Neural cell (in vitro differentiated cells): Measurements from ENCODE around the gene MRPL36. TPM values are rescaled to one million over a fixed set of nuclear protein-coding genes. Genes with fewer than 3 reads are reported as not detected.
"Not testable (repeated sequence)": the region's sequence is repeated elsewhere in the genome, so short reads cannot be mapped to it uniquely, and the experiment has no call there.

Experiments
- H2AFZ ChIP-seq: fragments of 200-600, 300-800 bp; sonication (generic), shearing (Covaris generic); 2 replicates; pipeline ENCODE4 v1.6.0; 2014; ENCODE audit warnings: low read depth, mild to moderate bottlenecking, antibody characterized with exemption, low read length, moderate library complexity
- H3F3A ChIP-seq: fragments of 200-600 bp; shearing (Covaris generic); 2 replicates; pipeline ENCODE4 v1.6.1; 2016; ENCODE audit warnings: mild to moderate bottlenecking, moderate library complexity, mixed read lengths, antibody characterized with exemption, low read length; ENCODE audit not compliant: insufficient read depth, poor library complexity, severe bottlenecking
- H3K27ac ChIP-seq: fragments of 200-600, 300-800 bp; sonication (generic), shearing (Covaris generic); 2 replicates; pipeline ENCODE4 v1.5.1; 2014; ENCODE audit warnings: mild to moderate bottlenecking, low read length, moderate library complexity
- H3K27me3 ChIP-seq: fragments of 300-800, 200-600 bp; sonication (generic), shearing (Covaris generic); 2 replicates; pipeline ENCODE4 v1.6.0; 2014; ENCODE audit warnings: mild to moderate bottlenecking, low read depth, low read length, moderate library complexity; ENCODE audit not compliant: insufficient read depth
- H3K36me3 ChIP-seq: fragments of 300-800, 200-600 bp; sonication (generic), shearing (Covaris generic); 2 replicates; pipeline ENCODE4 v1.5.1; 2014; ENCODE audit warnings: mild to moderate bottlenecking, antibody characterized with exemption, low read length, moderate library complexity; ENCODE audit not compliant: insufficient read depth
- H3K4me2 ChIP-seq: fragments of 300-800, 200-600 bp; sonication (generic), shearing (Covaris generic); 2 replicates; pipeline ENCODE4 v1.6.0; 2014; ENCODE audit warnings: mild to moderate bottlenecking, low read length
- H3K4me3 ChIP-seq: fragments of 300-800, 200-600 bp; sonication (generic), shearing (Covaris generic); 2 replicates; pipeline ENCODE4 v1.5.1; 2014; ENCODE audit warnings: mild to moderate bottlenecking, low read length, moderate library complexity
- H3K79me2 ChIP-seq: fragments of 200-600 bp; shearing (Covaris generic); replicated peaks from 2 replicates; pipeline ENCODE4 v1.6.0; 2014; ENCODE audit warnings: mild to moderate bottlenecking, low read length, moderate library complexity; ENCODE audit not compliant: insufficient read depth
- H3K9ac ChIP-seq: fragments of 300-800, 200-600 bp; sonication (generic), shearing (Covaris generic); 2 replicates; pipeline ENCODE4 v1.6.1; 2016; ENCODE audit warnings: mild to moderate bottlenecking, low read length, mixed read lengths
- H3K9me2 ChIP-seq: fragments of 200-600 bp; shearing (Covaris generic); 2 replicates; pipeline ENCODE4 v1.6.1; 2016; ENCODE audit warnings: mild to moderate bottlenecking, low read length, mixed read lengths; ENCODE audit not compliant: insufficient read depth
- H3K9me3 ChIP-seq: fragments of 200-600, 300-800 bp; sonication (generic), shearing (Covaris generic); 2 replicates; pipeline ENCODE4 v1.6.1; 2016; ENCODE audit warnings: mild to moderate bottlenecking, mixed run types, low read length, moderate library complexity, mixed read lengths
- H4K20me1 ChIP-seq: fragments of 200-600 bp; shearing (Covaris generic); 2 replicates; pipeline ENCODE4 v1.6.1; 2016; ENCODE audit warnings: mild to moderate bottlenecking, mixed run types; ENCODE audit not compliant: insufficient read depth
- CTCF ChIP-seq: fragments of 450-650 bp; IDR thresholded peaks from 2 replicates; pipeline ENCODE4 v1.5.1; 2014; ENCODE audit warnings: antibody characterized with exemption, mild to moderate bottlenecking, moderate library complexity; ENCODE audit not compliant: poor library complexity, severe bottlenecking
- EP300 ChIP-seq: fragments of 450-650 bp; conservative IDR thresholded peaks from 2 replicates; pipeline ENCODE4 v1.6.1; 2014; ENCODE audit warnings: antibody characterized with exemption, mild to moderate bottlenecking, moderate library complexity; ENCODE audit not compliant: poor library complexity, severe bottlenecking
- EZH2 ChIP-seq: fragments of 200-600, 300-800 bp; shearing (Covaris generic), sonication (generic); IDR thresholded peaks from 2 replicates; pipeline ENCODE4 v1.6.1; 2014; ENCODE audit warnings: antibody characterized with exemption, low read length, borderline replicate concordance, mild to moderate bottlenecking; ENCODE audit not compliant: insufficient read depth, poor library complexity, severe bottlenecking
- MXI1 ChIP-seq: fragments of 450-650 bp; conservative IDR thresholded peaks from 2 replicates; pipeline ENCODE4 v1.6.1; 2014; ENCODE audit warnings: antibody characterized with exemption, mild to moderate bottlenecking; ENCODE audit not compliant: poor library complexity, severe bottlenecking
- POLR2AphosphoS5 ChIP-seq: IDR thresholded peaks from 2 replicates; pipeline ENCODE4 v1.6.1; 2012
- RAD21 ChIP-seq: fragments of 450-650 bp; conservative IDR thresholded peaks from 2 replicates; pipeline ENCODE4 v1.6.1; 2014; ENCODE audit warnings: antibody characterized with exemption, mild to moderate bottlenecking, moderate library complexity
- REST ChIP-seq: IDR thresholded peaks from 2 replicates; pipeline ENCODE4 v1.6.1; 2012; ENCODE audit warnings: borderline replicate concordance
- SMC3 ChIP-seq: fragments of 450-650 bp; conservative IDR thresholded peaks from 2 replicates; pipeline ENCODE4 v1.6.1; 2014; ENCODE audit warnings: antibody characterized with exemption, mild to moderate bottlenecking, moderate library complexity; ENCODE audit not compliant: poor library complexity
- TAF1 ChIP-seq: IDR thresholded peaks from 2 replicates; pipeline ENCODE4 v1.6.1; 2012; ENCODE audit warnings: low read depth
- polyA plus RNA-seq: library from polyadenylated mRNA; depleted of rRNA; stranded (reverse); fragments of >200 nt; gene quantifications from 2 replicates; pipeline ENCODE4 v1.2.3, GENCODE V29; 2014

The MRPL36 gene
- polyA plus RNA-seq, 1 donor from 2014 or later: 51.9 TPM

- H3K27ac ChIP-seq: no peak overlapping the region
- H4K20me1 ChIP-seq: no peaks in the 10 kb centered on the region
- no peak overlapping the region for H3K9ac ChIP-seq
- H3F3A ChIP-seq: no peaks in the 10 kb centered on the region
- peaks cover 23% of the 10 kb centered on the region for H3K27me3 ChIP-seq
- no peaks in the 10 kb centered on the region for H3K9me3 ChIP-seq
- no peaks in the 10 kb centered on the region for H3K36me3 ChIP-seq
- no peak for TF ChIP-seq POLR2AphosphoS5
- TF ChIP-seq EZH2: no peak
- TF ChIP-seq CTCF: no peak
- no peak for TF ChIP-seq SMC3
- no peak for TF ChIP-seq MXI1
- TF ChIP-seq EP300: no peak
- TF ChIP-seq RAD21: no peak
- TF ChIP-seq REST: no peak
- TF ChIP-seq TAF1: no peak
- H3K4me3 ChIP-seq: no peak overlapping the region
- H3K79me2 ChIP-seq: no peaks in the 10 kb centered on the region
- H3K4me2 ChIP-seq: no peak overlapping the region
- H2AFZ ChIP-seq: no peak overlapping the region
- no peaks in the 10 kb centered on the region for H3K9me2 ChIP-seq
Observed at GRCh38 chr5:1845696-1846095, 46.1 kb upstream of the MRPL36 start.

GRCh38 chr5:1844708-1845436 is 45.2 kb upstream of the MRPL36 start:
- no peaks in the 10 kb centered on the region for H4K20me1 ChIP-seq
- H3K9me3 ChIP-seq: no peaks in the 10 kb centered on the region
- H3K9me2 ChIP-seq: no peaks in the 10 kb centered on the region
- no peaks in the 10 kb centered on the region for H3F3A ChIP-seq
- TF ChIP-seq EZH2: no peak
- TF ChIP-seq REST: no peak
- no peak for TF ChIP-seq SMC3
- TF ChIP-seq POLR2AphosphoS5: no peak
- no peak for TF ChIP-seq RAD21
- TF ChIP-seq MXI1: no peak
- TF ChIP-seq CTCF: no peak
- no peak for TF ChIP-seq EP300
- no peak for TF ChIP-seq TAF1
- H3K9ac ChIP-seq: no peak overlapping the region
- H3K27ac ChIP-seq: no peak overlapping the region
- H3K27me3 ChIP-seq: peaks cover 15% of the 10 kb centered on the region
- H3K4me2 ChIP-seq: no peak overlapping the region
- no peak overlapping the region for H2AFZ ChIP-seq
- no peak overlapping the region for H3K4me3 ChIP-seq
- H3K36me3 ChIP-seq: no peaks in the 10 kb centered on the region
- no peaks in the 10 kb centered on the region for H3K79me2 ChIP-seq

- H3K9me3 ChIP-seq, H2AFZ ChIP-seq, H4K20me1 ChIP-seq, H3K4me3 ChIP-seq, H3K27ac ChIP-seq, H3K36me3 ChIP-seq, H3K4me2 ChIP-seq, H3K27me3 ChIP-seq, H3K79me2 ChIP-seq, H3F3A ChIP-seq, H3K9ac ChIP-seq, H3K9me2 ChIP-seq: not testable (repeated sequence)
Observed at GRCh38 chr5:1843761-1844160, 44.1 kb upstream of the MRPL36 start.
